BE2C (cell line): Measurements from ENCODE around the gene ADNP2.

Experiments
- DNase-seq: peaks from one replicate; pipeline ENCODE4 v3.0.0-alpha.2; 2020
- H3K27me3 ChIP-seq: fragments of 250-450 bp; sonication (Bioruptor Pico); 2 replicates; pipeline ENCODE4 v1.5.1; 2020; ENCODE audit warnings: mild to moderate bottlenecking
- H3K36me3 ChIP-seq: fragments of 250-450 bp; sonication (Bioruptor Pico); 2 replicates; pipeline ENCODE4 v1.5.1; 2020; ENCODE audit warnings: mild to moderate bottlenecking
- H3K4me1 ChIP-seq: fragments of 250-450 bp; sonication (Bioruptor Pico); 2 replicates; pipeline ENCODE4 v1.5.1; 2020
- H3K4me3 ChIP-seq: 2 replicates; pipeline ENCODE4 v1.5.1; 2011; ENCODE audit warnings: low read depth, low read length
- H3K9me3 ChIP-seq: fragments of 250-450 bp; sonication (Bioruptor Pico); 2 replicates; pipeline ENCODE4 v1.5.1; 2020
- TF ChIP-seq, protein P1 (sequence below): IDR thresholded peaks from 2 replicates; pipeline ENCODE4 v1.5.1; 2012; ENCODE audit warnings: mild to moderate bottlenecking, low read depth, low read length

Gene ADNP2

DNA sequence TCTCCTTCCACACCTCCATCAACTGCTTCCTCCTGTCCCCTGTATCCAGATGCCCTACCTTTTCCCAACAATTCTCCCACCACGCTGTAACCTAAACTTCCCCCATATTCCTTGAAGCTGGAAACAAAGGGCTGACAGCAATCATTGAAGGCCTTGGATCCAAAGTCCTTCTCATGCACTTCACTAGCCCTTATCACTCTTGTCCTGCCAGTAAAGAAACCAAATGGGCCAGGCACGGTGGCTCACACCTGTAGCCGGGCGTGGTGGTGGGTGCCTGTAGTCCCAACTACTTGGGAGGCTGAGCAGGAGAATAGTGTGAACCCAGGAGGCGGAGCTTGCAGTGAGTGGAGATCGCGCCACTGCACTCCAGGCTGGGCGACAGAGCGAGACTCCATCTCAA lies 11.9 kb upstream of the ADNP2 start:
- Histone ChIP-seq H3K9me3 (no peaks in the 10 kb centered on the region), H3K4me1 (no peaks in the 10 kb centered on the region), H3K36me3 (no peaks in the 10 kb centered on the region), H3K4me3 (no peak overlapping the region), H3K27me3 (no peaks in the 10 kb centered on the region)
- no peak for DNase-seq
- TF ChIP-seq, protein P1, sequence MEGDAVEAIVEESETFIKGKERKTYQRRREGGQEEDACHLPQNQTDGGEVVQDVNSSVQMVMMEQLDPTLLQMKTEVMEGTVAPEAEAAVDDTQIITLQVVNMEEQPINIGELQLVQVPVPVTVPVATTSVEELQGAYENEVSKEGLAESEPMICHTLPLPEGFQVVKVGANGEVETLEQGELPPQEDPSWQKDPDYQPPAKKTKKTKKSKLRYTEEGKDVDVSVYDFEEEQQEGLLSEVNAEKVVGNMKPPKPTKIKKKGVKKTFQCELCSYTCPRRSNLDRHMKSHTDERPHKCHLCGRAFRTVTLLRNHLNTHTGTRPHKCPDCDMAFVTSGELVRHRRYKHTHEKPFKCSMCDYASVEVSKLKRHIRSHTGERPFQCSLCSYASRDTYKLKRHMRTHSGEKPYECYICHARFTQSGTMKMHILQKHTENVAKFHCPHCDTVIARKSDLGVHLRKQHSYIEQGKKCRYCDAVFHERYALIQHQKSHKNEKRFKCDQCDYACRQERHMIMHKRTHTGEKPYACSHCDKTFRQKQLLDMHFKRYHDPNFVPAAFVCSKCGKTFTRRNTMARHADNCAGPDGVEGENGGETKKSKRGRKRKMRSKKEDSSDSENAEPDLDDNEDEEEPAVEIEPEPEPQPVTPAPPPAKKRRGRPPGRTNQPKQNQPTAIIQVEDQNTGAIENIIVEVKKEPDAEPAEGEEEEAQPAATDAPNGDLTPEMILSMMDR: no peak

DNA sequence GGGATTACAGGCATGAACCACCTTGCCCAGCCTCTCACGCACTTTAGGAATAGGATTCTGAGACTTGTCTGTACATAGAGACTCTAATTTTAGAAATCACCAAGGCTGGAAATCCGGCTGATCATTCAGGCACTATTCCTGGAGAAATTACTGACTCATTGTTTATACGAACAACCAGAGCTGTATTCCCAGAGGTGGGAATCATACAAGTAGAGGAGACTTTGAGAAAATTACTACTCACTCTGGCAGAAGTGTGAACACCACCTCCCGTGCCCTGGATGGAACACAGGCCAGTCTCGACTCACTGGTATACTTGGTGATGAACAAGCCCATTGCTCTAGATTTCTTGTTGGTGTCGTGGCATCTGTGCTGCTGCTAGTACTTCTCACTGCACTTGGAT lies 5.8 kb upstream of the ADNP2 start:
- TF ChIP-seq, protein P1: no peak
- no peaks in the 10 kb centered on the region for H3K4me1 ChIP-seq
- H3K9me3 ChIP-seq: no peaks in the 10 kb centered on the region
- no peak overlapping the region for H3K4me3 ChIP-seq
- DNase-seq: no peak
- H3K27me3 ChIP-seq: no peaks in the 10 kb centered on the region
- no peaks in the 10 kb centered on the region for H3K36me3 ChIP-seq

DNA sequence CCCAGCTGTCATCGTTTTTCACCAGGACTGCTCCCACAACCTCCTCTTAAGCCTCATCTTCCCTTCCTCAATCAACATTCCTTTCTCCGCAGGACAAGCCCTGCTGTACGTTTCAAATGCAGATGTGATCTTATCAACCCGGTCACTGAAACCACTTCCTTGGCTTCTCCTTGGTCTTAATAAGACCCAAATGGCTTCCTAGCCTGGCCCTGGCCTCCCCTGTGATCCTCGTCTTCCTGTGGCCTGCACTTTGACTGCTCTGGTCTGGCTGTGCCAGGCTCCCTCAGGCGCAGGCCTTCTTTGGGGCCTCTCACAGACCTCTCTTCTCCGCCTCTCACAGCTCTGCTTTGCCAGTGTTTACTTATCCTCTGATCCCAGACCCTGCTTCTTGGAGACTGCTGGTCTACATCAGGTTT lies 4.7 kb upstream of the ADNP2 start:
- H3K27me3 ChIP-seq: no peaks in the 10 kb centered on the region
- no peaks in the 10 kb centered on the region for H3K9me3 ChIP-seq
- no peak for DNase-seq
- no peak overlapping the region for H3K4me3 ChIP-seq
- H3K36me3 ChIP-seq: no peaks in the 10 kb centered on the region
- TF ChIP-seq, protein P1: no peak
- H3K4me1 ChIP-seq: no peaks in the 10 kb centered on the region

DNA sequence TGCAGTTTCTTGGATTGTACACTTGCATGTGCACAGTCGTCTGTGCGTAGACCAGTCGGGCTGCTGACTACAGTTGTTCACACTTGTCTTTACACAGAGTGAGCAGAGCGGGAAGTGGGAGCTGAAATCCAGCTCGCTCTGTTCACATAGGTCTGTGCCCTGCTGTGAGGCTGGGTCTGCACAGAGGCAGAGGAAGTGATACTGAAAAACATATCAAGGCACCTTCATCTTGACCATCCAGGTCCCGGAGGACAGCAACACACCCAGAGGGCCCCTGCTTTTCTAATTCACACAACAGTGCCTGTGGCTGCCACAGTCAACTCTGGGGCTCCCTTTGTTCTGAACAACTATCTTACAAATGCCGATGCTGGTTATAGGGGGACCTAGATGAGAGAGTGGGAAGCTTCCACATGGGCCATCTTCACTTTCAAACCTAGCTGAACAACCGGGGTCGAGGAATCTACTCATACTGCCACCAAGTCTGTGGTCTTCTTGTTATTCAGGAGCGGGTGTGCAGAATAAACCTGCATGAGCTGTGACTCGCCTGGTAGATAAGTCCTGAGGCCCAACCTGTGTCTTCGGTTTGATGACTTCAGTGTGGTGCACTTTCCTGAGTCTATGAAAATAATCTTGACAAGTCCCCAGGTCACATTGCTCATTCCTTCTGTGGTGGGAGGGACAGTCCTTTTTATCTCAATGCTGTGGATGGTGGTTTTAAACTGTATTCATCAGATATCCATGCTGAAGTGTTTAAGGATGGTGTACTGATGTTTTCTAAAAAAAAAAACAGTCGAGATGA lies 3.5 kb upstream of the ADNP2 start:
- no peak for DNase-seq
- no peaks in the 10 kb centered on the region for H3K36me3 ChIP-seq
- no peaks in the 10 kb centered on the region for H3K4me1 ChIP-seq
- TF ChIP-seq, protein P1: no peak
- H3K9me3 ChIP-seq: no peaks in the 10 kb centered on the region
- no peaks in the 10 kb centered on the region for H3K27me3 ChIP-seq
- no peak overlapping the region for H3K4me3 ChIP-seq

DNA sequence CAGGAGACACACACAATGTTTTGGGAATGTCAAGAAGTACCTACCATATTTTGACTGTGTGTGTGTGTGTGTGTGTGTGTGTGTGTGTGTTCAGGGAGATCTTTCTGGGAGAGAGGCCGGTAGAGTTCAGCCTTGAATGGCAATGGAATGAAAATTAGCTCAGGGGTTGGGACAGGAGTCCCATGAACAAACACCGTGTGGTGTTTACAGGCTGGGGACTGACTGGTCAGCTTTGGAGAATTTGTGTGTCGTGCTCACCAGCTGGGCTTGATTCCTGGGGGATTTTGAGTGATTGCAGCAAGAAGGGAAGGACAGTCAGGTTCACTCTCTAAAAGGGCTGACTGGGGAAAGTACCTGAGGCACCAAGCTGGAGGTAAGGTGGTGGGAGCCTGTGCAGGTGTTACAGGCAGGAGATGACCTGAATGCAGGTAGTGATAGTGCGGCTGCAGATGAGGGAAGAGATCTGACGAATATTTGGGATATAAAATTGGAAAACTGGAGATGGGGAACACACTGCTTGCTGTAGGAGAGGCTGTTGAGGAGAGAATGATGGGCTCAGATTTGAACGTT lies 2.5 kb upstream of the ADNP2 start:
- H3K9me3 ChIP-seq: no peaks in the 10 kb centered on the region
- no peaks in the 10 kb centered on the region for H3K36me3 ChIP-seq
- TF ChIP-seq, protein P1: no peak
- DNase-seq: no peak
- no peaks in the 10 kb centered on the region for H3K4me1 ChIP-seq
- H3K27me3 ChIP-seq: no peaks in the 10 kb centered on the region
- H3K4me3 ChIP-seq: no peak overlapping the region

DNA sequence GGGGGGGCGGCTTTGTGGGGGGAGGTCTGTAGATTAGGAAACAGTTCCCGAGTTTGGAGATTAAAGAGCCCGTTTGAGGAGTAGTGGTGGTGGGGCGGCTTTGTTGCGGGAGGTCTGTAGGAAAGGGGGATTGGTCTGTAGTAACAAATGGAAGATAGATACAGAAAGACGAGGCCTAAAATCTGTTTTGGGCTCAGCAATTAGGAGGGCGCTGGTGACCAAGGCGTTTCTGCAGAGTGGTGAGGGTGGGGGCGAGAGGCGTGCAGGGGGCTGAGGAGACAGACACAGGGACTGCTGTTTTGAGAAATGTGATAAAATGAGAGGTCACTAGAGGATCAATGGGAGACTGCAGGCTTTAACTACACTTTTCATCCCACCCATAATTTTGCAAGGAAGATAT lies 1.6 kb upstream of the ADNP2 start:
- TF ChIP-seq, protein P1: no peak

More for the DNA sequence above, 1.6 kb upstream of the ADNP2 start:
- H3K9me3 ChIP-seq: no peaks in the 10 kb centered on the region
- DNase-seq: no peak
- no peaks in the 10 kb centered on the region for H3K4me1 ChIP-seq
- H3K36me3 ChIP-seq: no peaks in the 10 kb centered on the region
- H3K4me3 ChIP-seq: no peak overlapping the region
- H3K27me3 ChIP-seq: no peaks in the 10 kb centered on the region
